GM12892 (cell line): ENCODE results near the gene IL1RAPL1.

Source experiments
- DNase-seq: peaks from one replicate; pipeline ENCODE4 v3.0.0; 2011; ENCODE audit not compliant: insufficient read length
- FAIRE-seq: peaks from 2 replicates; lab custom pipeline; 2011; peaks lifted over from hg19 to GRCh38; lab: Jason Lieb, UNC
- POLR2A ChIP-seq: IDR thresholded peaks from 2 replicates; pipeline ENCODE4 v1.6.1; 2011; ENCODE audit warnings: low read depth, low read length, control low read depth
- POLR2AphosphoS5 ChIP-seq: IDR thresholded peaks from 2 replicates; pipeline ENCODE4 v1.6.1; 2011; ENCODE audit warnings: low read depth, low read length, control low read depth
- TAF1 ChIP-seq: IDR thresholded peaks from 2 replicates; pipeline ENCODE4 v1.6.1; 2011; ENCODE audit warnings: low read depth, mild to moderate bottlenecking, control low read depth, low read length, borderline replicate concordance

Gene IL1RAPL1

DNA sequence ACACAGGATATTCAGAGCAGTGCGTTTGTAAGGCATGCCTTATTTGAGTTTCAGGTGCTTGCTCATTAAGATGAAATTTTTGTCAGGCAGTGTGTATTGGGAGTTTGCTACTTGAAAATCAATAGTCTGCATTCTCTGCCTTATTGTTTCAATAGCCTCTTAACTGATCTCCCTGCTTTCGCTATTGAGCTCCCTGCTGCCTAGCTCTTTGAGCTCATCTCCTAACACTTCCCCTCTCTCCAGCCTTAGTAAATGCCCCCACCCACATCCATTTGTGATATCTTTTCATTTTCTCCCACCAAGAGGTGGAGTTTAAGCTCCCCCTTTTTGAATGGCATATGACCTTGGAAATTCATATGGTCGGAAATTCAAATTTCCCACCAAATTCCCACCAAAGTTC is 256.6 kb downstream of the IL1RAPL1 start:
- FAIRE-seq, result no peak
- no peak for TF ChIP-seq TAF1
- TF ChIP-seq POLR2AphosphoS5, result no peak
- no peak for TF ChIP-seq POLR2A
- DNase-seq, result no peak

- no peak for FAIRE-seq
- no peak for DNase-seq
- TF ChIP-seq POLR2A, result no peak
These were observed 260.2 kb downstream of the IL1RAPL1 start for GRCh38 chrX:28847423-28847822.

- FAIRE-seq (no peak), DNase-seq (no peak)
- TF ChIP-seq TAF1, result no peak
- TF ChIP-seq POLR2AphosphoS5, result no peak
These were observed 261.5 kb downstream of the IL1RAPL1 start for GRCh38 chrX:28848707-28849106.

DNA sequence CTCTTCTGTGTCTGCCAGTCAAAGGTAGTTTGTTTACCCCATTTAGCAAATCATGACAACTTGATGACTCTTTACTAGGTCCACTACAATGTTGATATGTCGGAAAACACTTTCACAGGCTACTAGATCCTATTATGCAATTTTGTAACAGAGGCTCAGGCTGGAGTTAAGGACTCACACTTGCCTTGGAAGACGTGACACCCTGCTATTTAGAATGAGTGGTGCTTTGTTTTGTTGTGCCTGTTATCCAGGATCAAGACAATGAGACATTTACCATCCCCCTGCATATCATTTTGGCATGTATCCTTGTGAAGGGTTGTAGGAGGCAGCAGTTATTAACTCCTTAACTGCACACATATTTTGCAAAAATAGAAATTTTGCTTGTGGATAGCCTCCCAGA is 263.7 kb downstream of the IL1RAPL1 start:
- FAIRE-seq, result no peak
- TF ChIP-seq TAF1, result no peak
- no peak for TF ChIP-seq POLR2A
- TF ChIP-seq POLR2AphosphoS5, result no peak
- DNase-seq, result no peak

DNA sequence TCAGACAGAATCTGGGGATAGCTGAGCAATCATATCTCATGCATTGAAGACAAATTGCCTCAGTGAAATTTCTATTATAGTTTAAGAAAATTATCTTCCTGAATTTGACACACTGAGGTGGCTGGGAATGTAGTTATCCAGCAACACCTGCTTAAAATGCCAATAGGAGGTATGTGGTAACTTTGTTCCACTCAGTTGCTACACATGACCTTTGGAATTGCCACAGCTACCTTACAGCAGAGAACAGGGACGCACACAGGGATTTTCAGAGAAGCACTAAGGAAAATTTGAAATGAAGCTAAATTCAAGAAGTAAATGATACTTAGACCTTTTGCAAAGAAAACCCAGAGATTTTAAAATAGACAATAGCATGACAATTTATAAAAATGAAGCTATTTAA is 264.6 kb downstream of the IL1RAPL1 start:
- no peak for FAIRE-seq
- no peak for DNase-seq
- TF ChIP-seq POLR2A (no peak), POLR2AphosphoS5 (no peak), TAF1 (no peak)

GRCh38 chrX:28854637-28855036 is 267.4 kb downstream of the IL1RAPL1 start:
- no peak for DNase-seq
- TF ChIP-seq POLR2AphosphoS5 (no peak), POLR2A (no peak), TAF1 (no peak)
- no peak for FAIRE-seq

DNA sequence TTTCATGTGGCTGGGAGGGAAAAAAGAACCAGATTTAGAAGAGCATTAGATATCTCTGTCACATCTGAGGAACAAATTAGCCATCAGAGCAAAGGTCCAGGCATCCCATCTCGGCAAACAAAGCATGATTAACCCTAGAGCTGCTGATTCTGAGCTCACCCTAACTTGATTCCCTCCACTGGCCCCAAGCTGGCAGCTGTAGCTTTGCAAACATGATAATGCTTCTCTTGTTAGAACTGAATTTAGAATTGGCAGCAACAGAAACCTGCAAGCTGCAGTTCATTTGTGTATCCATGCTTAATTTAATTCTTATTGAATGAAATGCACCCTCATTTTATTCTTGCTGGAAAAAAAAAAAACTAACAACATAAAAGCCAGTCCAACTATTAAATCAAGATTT is 289.2 kb downstream of the IL1RAPL1 start:
- TF ChIP-seq POLR2A (no peak), POLR2AphosphoS5 (no peak), TAF1 (no peak)
- FAIRE-seq (no peak), DNase-seq (no peak)

- TF ChIP-seq TAF1 (no peak), POLR2A (no peak), POLR2AphosphoS5 (no peak)
- FAIRE-seq (no peak), DNase-seq (no peak)
These were observed 289.7 kb downstream of the IL1RAPL1 start for GRCh38 chrX:28876901-28877300.

GRCh38 chrX:28880136-28880535 is 292.9 kb downstream of the IL1RAPL1 start:
- no peak for TF ChIP-seq TAF1
- FAIRE-seq (no peak), DNase-seq (no peak)

GRCh38 chrX:28884823-28885222 is 297.6 kb downstream of the IL1RAPL1 start:
- DNase-seq (no peak), FAIRE-seq (no peak)
- TF ChIP-seq TAF1 (no peak), POLR2AphosphoS5 (no peak), POLR2A (no peak)

- DNase-seq, result no peak
- TF ChIP-seq TAF1 (no peak), POLR2AphosphoS5 (no peak), POLR2A (no peak)
- no peak for FAIRE-seq
These were observed 301.2 kb downstream of the IL1RAPL1 start for GRCh38 chrX:28888416-28888815.

GRCh38 chrX:28889591-28890090 is 302.4 kb downstream of the IL1RAPL1 start:
- DNase-seq (no peak), FAIRE-seq (no peak)
- TF ChIP-seq TAF1 (no peak), POLR2A (no peak)

DNA sequence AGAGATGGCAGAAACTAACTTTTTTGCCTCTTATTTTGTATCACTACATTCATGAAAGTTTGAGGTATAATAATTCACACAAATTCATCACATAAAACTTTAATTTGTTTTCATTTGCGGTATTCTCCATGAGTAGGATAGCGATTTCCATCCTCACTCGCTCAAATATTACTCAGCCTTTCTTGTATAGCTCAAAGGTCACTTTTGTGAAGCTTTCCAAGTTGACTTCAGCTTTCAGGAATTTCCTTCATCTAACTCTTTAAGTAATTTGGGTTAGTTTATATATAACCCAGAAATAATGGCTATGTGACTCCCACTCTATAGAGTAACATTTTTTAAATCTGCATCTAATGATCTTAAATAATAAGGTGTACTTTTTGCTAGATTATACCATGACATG is 314.4 kb downstream of the IL1RAPL1 start:
- TF ChIP-seq POLR2AphosphoS5, result no peak
- FAIRE-seq (no peak), DNase-seq (no peak)
